Liver (tissue), 9 donors: ENCODE results near the gene SYNJ1. TPM values are rescaled to one million over a fixed set of nuclear protein-coding genes. Genes with fewer than 3 reads are reported as not detected.
A peak's percentile ranks its signal among the peaks of the same experiment; 100 is the strongest.
"Not testable (repeated sequence)": the region's sequence is repeated elsewhere in the genome, so short reads cannot be mapped to it uniquely, and the experiment has no call there.

Source experiments
- DNase-seq: peaks from one replicate; pipeline ENCODE4 v3.0.0-alpha.2; 2017; ENCODE audit warnings: low spot score
- H3K27ac ChIP-seq, 2 donors: one replicate each; pipeline ENCODE4 v1.7.0; 2013; ENCODE audit warnings: inconsistent platforms in 2 of 2, low read length in 2 of 2, control low read depth in 1 of 2, low read depth in 1 of 2, mild to moderate bottlenecking in 1 of 2
- H3K27me3 ChIP-seq, 4 donors: one replicate each; pipeline versions ENCODE4 v1.6.1 to v1.7.0; 2013; ENCODE audit warnings: low read length in 3 of 4, inconsistent platforms in 1 of 4, mild to moderate bottlenecking in 1 of 4, moderate library complexity in 1 of 4; ENCODE audit not compliant: control insufficient read depth in 4 of 4, insufficient read depth in 4 of 4
- H3K36me3 ChIP-seq, 4 donors: one replicate each; pipeline versions ENCODE4 v1.6.1 to v1.7.0; 2013; ENCODE audit warnings: low read length in 3 of 4, mild to moderate bottlenecking in 3 of 4, low read depth in 1 of 4, moderate library complexity in 1 of 4; ENCODE audit not compliant: control insufficient read depth in 4 of 4, insufficient read depth in 3 of 4
- H3K4me1 ChIP-seq, 4 donors: one replicate each; pipeline versions ENCODE4 v1.6.1 to v1.7.0; 2013; ENCODE audit warnings: low read length in 3 of 4, mild to moderate bottlenecking in 3 of 4, moderate library complexity in 1 of 4; ENCODE audit not compliant: control insufficient read depth in 4 of 4, insufficient read depth in 4 of 4
- H3K4me3 ChIP-seq, 3 donors: one replicate each; pipeline versions ENCODE4 v1.6.1 to v1.7.0; 2013; ENCODE audit warnings: low read length in 3 of 3, control low read depth in 1 of 3, low read depth in 1 of 3, mild to moderate bottlenecking in 1 of 3
- H3K9ac ChIP-seq, 2 donors: one replicate each; pipeline ENCODE4 v1.7.0; 2013; ENCODE audit warnings: low read length in 2 of 2, mild to moderate bottlenecking in 2 of 2, moderate library complexity in 2 of 2, control low read depth in 1 of 2, low read depth in 1 of 2
- H3K9me3 ChIP-seq, 4 donors: one replicate each; pipeline versions ENCODE4 v1.6.1 to v1.7.0; 2013; ENCODE audit warnings: low read length in 3 of 4; ENCODE audit not compliant: control insufficient read depth in 4 of 4
- FOXA1 ChIP-seq: IDR thresholded peaks from 2 replicates; pipeline ENCODE4 v1.6.1; 2016; ENCODE audit warnings: antibody characterized with exemption
- FOXA2 ChIP-seq: IDR thresholded peaks from 2 replicates; pipeline ENCODE4 v1.6.1; 2016; ENCODE audit warnings: antibody characterized with exemption
- HNF4A ChIP-seq, 2 donors: conservative IDR thresholded peaks; 2 replicates each; pipeline ENCODE4 v1.6.1; 2016; ENCODE audit warnings: antibody characterized with exemption in 2 of 2, mild to moderate bottlenecking in 2 of 2
- JUND ChIP-seq, 2 donors: IDR thresholded peaks; 2 replicates each; pipeline ENCODE4 v1.6.1; 2016; ENCODE audit warnings: antibody characterized with exemption in 2 of 2
- MAX ChIP-seq: IDR thresholded peaks from 2 replicates; pipeline ENCODE4 v1.6.1; 2016; ENCODE audit warnings: antibody characterized with exemption
- REST ChIP-seq: IDR thresholded peaks from 2 replicates; pipeline ENCODE4 v1.6.1; 2016; ENCODE audit warnings: antibody characterized with exemption, mild to moderate bottlenecking
- RXRA ChIP-seq, 2 donors: IDR thresholded peaks; 2 replicates each; pipeline ENCODE4 v1.6.1; 2017 to 2018; ENCODE audit warnings: antibody characterized with exemption in 2 of 2, mild to moderate bottlenecking in 1 of 2
- SP1 ChIP-seq: IDR thresholded peaks from 2 replicates; pipeline ENCODE4 v1.6.1; 2018; ENCODE audit warnings: antibody characterized with exemption, mild to moderate bottlenecking
- TAF1 ChIP-seq: conservative IDR thresholded peaks from 2 replicates; pipeline ENCODE4 v1.6.1; 2016; ENCODE audit warnings: antibody characterized with exemption, mild to moderate bottlenecking
- YY1 ChIP-seq: IDR thresholded peaks from 2 replicates; pipeline ENCODE4 v1.6.1; 2016; ENCODE audit warnings: antibody characterized with exemption, mild to moderate bottlenecking
- ZBTB33 ChIP-seq: IDR thresholded peaks from 2 replicates; pipeline ENCODE4 v1.6.1; 2016; ENCODE audit warnings: antibody characterized with exemption
- WGBS: extraction: QIAGEN DNeasy Blood & Tissue Kit; methylation state at CpG from one replicate; pipeline ENCODE4 v1.1.7; 2013; 5-methylcytosine and 5-hydroxymethylcytosine counted together
- polyA plus RNA-seq, 2 donors: library from polyadenylated mRNA; stranded (reverse) in 1 of 2; unstranded in 1 of 2; fragments of 200-250 nt in 1 of 2; fragments of >200 nt in 1 of 2; fragmentation: Nextera tagmentation in 1 of 2; extraction: Ambion mirVana in 1 of 2; gene quantifications; one replicate each; pipeline versions ENCODE4 v1.2.1 to v1.2.3, GENCODE V29; 2013 to 2015
- total RNA-seq, 2 donors: library from RNA; depleted of rRNA; stranded (reverse); fragments of >200 nt; gene quantifications; one replicate each; pipeline ENCODE4 v1.2.3, GENCODE V29; 2014
- donor health status: healthy.
- donor health status: healthy.
- donor health status: healthy.
- donor health status: healthy.
- donor health status: healthy.

Gene SYNJ1
- total and polyA plus RNA-seq, 4 donors, result 2.5 to 7.2 (median 5.0) TPM

GRCh38 chr21:32777269-32777668 is 49.5 kb upstream of the SYNJ1 start:
- 95% methylated on average over 1 of the region's 1 CpG for WGBS
- H3K9ac ChIP-seq, result no peak overlapping the region
- DNase-seq, result no peak

GRCh38 chr21:32776743-32777142 is 48.9 kb upstream of the SYNJ1 start:
- Histone ChIP-seq H3K27me3 (no peaks in the 10 kb centered on the region), H3K9ac (no peak overlapping the region), H3K36me3 (no peaks in the 10 kb centered on the region), H3K27ac (no peak overlapping the region), H3K9me3 (no peaks in the 10 kb centered on the region), H3K4me1 (peaks cover 0 to 8% (median 2%) of the 10 kb centered on the region in 4 donors), H3K4me3 (no peak overlapping the region)
- WGBS, result 93% methylated on average over 6 of the region's 6 CpGs
- no peak for TF ChIP-seq YY1
- no peak for TF ChIP-seq SP1
- DNase-seq, result no peak

More at GRCh38 chr21:32777269-32777668, 49.5 kb upstream of the SYNJ1 start:
- Histone ChIP-seq H3K9me3 (no peaks in the 10 kb centered on the region), H3K27ac (no peak overlapping the region), H3K4me1 (peaks cover 0 to 6% (median 2%) of the 10 kb centered on the region in 4 donors), H3K4me3 (no peak overlapping the region), H3K27me3 (no peaks in the 10 kb centered on the region), H3K36me3 (no peaks in the 10 kb centered on the region)
- TF ChIP-seq JUND (IDR thresholded peaks at IDR 0.05), result no peak
- no peak for TF ChIP-seq TAF1
- TF ChIP-seq FOXA1, result no peak
- TF ChIP-seq HNF4A (conservative IDR thresholded peaks at IDR 0.05), result no peak
- TF ChIP-seq YY1, result no peak

GRCh38 chr21:32773048-32773344 is 45.2 kb upstream of the SYNJ1 start:
- not testable (repeated sequence) for H3K9me3 ChIP-seq, H3K4me3 ChIP-seq, H3K36me3 ChIP-seq, DNase-seq, H3K27me3 ChIP-seq, H3K9ac ChIP-seq
- Histone ChIP-seq H3K4me1 (peaks cover 2 to 30% (median 17%) of the 10 kb centered on the region in 4 donors), H3K27ac (peak overlapping the region in 1 of 2 donors; percentile 95)
- 95% methylated on average over 11 of the region's 11 CpGs for WGBS

- 21% methylated on average over 13 of the region's 13 CpGs for WGBS
- Histone ChIP-seq H3K27me3 (no peaks in the 10 kb centered on the region), H3K4me3 (peak overlapping the region; percentile 79 to 96 (median 92)), H3K9ac (peak overlapping the region; percentile 67 to 85), H3K4me1 (peaks cover 2 to 30% (median 17%) of the 10 kb centered on the region in 4 donors), H3K9me3 (no peaks in the 10 kb centered on the region), H3K36me3 (peaks cover 0 to 5% (median 2%) of the 10 kb centered on the region in 4 donors), H3K27ac (peak overlapping the region; percentile 81 to 95)
- no peak for DNase-seq
- no peak for TF ChIP-seq FOXA2
- TF ChIP-seq RXRA (IDR thresholded peaks at IDR 0.05), result peak; percentile 39 to 72
- peak; percentile 54 for TF ChIP-seq TAF1
These were observed 44.7 kb upstream of the SYNJ1 start for GRCh38 chr21:32772281-32773047.

- WGBS, result under 1% methylated on average over 56 of the region's 56 CpGs
- DNase-seq, result peak; percentile 55
- Histone ChIP-seq H3K4me1 (peaks cover 2 to 30% (median 17%) of the 10 kb centered on the region in 4 donors), H3K4me3 (peak overlapping the region; percentile 84 to 96 (median 89)), H3K36me3 (peaks cover 0 to 5% (median 2%) of the 10 kb centered on the region in 4 donors), H3K27ac (peak overlapping the region; percentile 81 to 83), H3K27me3 (no peaks in the 10 kb centered on the region), H3K9me3 (no peaks in the 10 kb centered on the region), H3K9ac (peak overlapping the region; percentile 79 to 85)
- TF ChIP-seq YY1, result no peak
- TF ChIP-seq REST, result no peak
- TF ChIP-seq ZBTB33, result no peak
- TF ChIP-seq MAX, result no peak
These were observed 43.2 kb upstream of the SYNJ1 start for GRCh38 chr21:32770871-32771523.
